MM.1S (cell line): ENCODE data around the gene ADAP1.

ENCODE experiments used
- DNase-seq: peaks from one replicate; pipeline ENCODE4 v3.0.0-alpha.2; 2015
- H2AFZ ChIP-seq: fragments of 300-600 bp; sonication (generic); 2 replicates; pipeline ENCODE4 v1.6.0; 2016; ENCODE audit warnings: antibody characterized with exemption, low read length
- H3F3A ChIP-seq: fragments of 300-600 bp; sonication (generic); 2 replicates; pipeline ENCODE4 v1.6.1; 2016; ENCODE audit warnings: mild to moderate bottlenecking, antibody characterized with exemption, low read length, moderate library complexity, mixed read lengths; ENCODE audit not compliant: insufficient read depth
- H3K27ac ChIP-seq: fragments of 300-600 bp; sonication (generic); 2 replicates; pipeline ENCODE4 v1.5.1; 2016; ENCODE audit warnings: mild to moderate bottlenecking, low read length
- H3K27me3 ChIP-seq: fragments of 300-600 bp; sonication (generic); replicated peaks from 2 replicates; pipeline ENCODE4 v1.6.0; 2016; ENCODE audit warnings: low read length; ENCODE audit not compliant: insufficient read depth
- H3K36me3 ChIP-seq: fragments of 300-600 bp; sonication (generic); replicated peaks from 2 replicates; pipeline ENCODE4 v1.6.1; 2016; ENCODE audit warnings: mild to moderate bottlenecking, low read length, mixed read lengths; ENCODE audit not compliant: insufficient read depth
- H3K4me1 ChIP-seq: fragments of 300-600 bp; sonication (generic); 2 replicates; pipeline ENCODE4 v1.6.1; 2016; ENCODE audit warnings: low read length, mixed read lengths
- H3K4me2 ChIP-seq: fragments of 300-600 bp; sonication (generic); 2 replicates; pipeline ENCODE4 v1.6.0; 2016; ENCODE audit warnings: low read depth, low read length
- H3K4me3 ChIP-seq: fragments of 300-600 bp; sonication (generic); 2 replicates; pipeline ENCODE4 v1.5.1; 2016; ENCODE audit warnings: low read length, mixed read lengths
- H3K79me2 ChIP-seq: fragments of 300-600 bp; sonication (generic); 2 replicates; pipeline ENCODE4 v1.6.1; 2016; ENCODE audit warnings: mixed run types, low read length, mixed read lengths
- H3K9ac ChIP-seq: fragments of 300-600 bp; sonication (generic); 2 replicates; pipeline ENCODE4 v1.6.1; 2016; ENCODE audit warnings: low read length, mixed read lengths
- H3K9me2 ChIP-seq: fragments of 300-600 bp; sonication (generic); replicated peaks from 2 replicates; pipeline ENCODE4 v1.6.1; 2016; ENCODE audit warnings: mild to moderate bottlenecking, low read length, mixed read lengths; ENCODE audit not compliant: insufficient read depth
- H3K9me3 ChIP-seq: fragments of 300-600 bp; sonication (generic); replicated peaks from 2 replicates; pipeline ENCODE4 v1.6.1; 2016; ENCODE audit warnings: mild to moderate bottlenecking, low read length, mixed read lengths; ENCODE audit not compliant: insufficient read depth
- H4K20me1 ChIP-seq: fragments of 300-600 bp; sonication (generic); 2 replicates; pipeline ENCODE4 v1.6.1; 2016; ENCODE audit warnings: mild to moderate bottlenecking, low read length, moderate library complexity, mixed read lengths; ENCODE audit not compliant: insufficient read depth
- CTCF ChIP-seq: fragments of 300-600 bp; sonication (generic); IDR thresholded peaks from 2 replicates; pipeline ENCODE4 v1.5.1; 2016; ENCODE audit warnings: antibody characterized with exemption, low read length, mixed read lengths
- EZH2 ChIP-seq: fragments of 300-600 bp; sonication (generic); optimal IDR thresholded peaks from 2 replicates; pipeline ENCODE3; 2017; ENCODE audit warnings: low read depth, mild to moderate bottlenecking, antibody characterized with exemption, low read length, mixed read lengths
- EZH2phosphoT487 ChIP-seq: fragments of 300-600 bp; sonication (generic); IDR thresholded peaks from 2 replicates; pipeline ENCODE4 v1.6.1; 2018; ENCODE audit warnings: antibody characterized with exemption, low read length

Gene ADAP1

GRCh38 chr7:977326-978048 lies 23.0 kb upstream of the ADAP1 start:
- Histone ChIP-seq H3K4me2 (no peak overlapping the region), H4K20me1 (peaks cover 6% of the 10 kb centered on the region; the same call in 1 of the 2 replicates), H3K4me1 (no peaks in the 10 kb centered on the region), H3K27ac (no peak overlapping the region), H3K9me2 (no peaks in the 10 kb centered on the region), H3K36me3 (0 out of 2 replicates have a peak, but pooled peaks cover 7% of the 10 kb centered on the region), H2AFZ (no peak overlapping the region), H3K27me3 (peaks cover 45% of the 10 kb centered on the region), H3K9ac (no peak overlapping the region), H3K79me2 (peaks cover 29% of the 10 kb centered on the region), H3K4me3 (no peak overlapping the region), H3K9me3 (no peaks in the 10 kb centered on the region), H3F3A (peaks cover 5% of the 10 kb centered on the region; the same call in 1 of the 2 replicates)
- no peak for DNase-seq
- TF ChIP-seq EZH2 (no peak), CTCF (no peak), EZH2phosphoT487 (no peak)

- Histone ChIP-seq H4K20me1 (peaks cover 6% of the 10 kb centered on the region; the same call in 1 of the 2 replicates), H3K27ac (no peak overlapping the region), H3K36me3 (0 out of 2 replicates have a peak, but pooled peaks cover 10% of the 10 kb centered on the region), H3K9me3 (no peaks in the 10 kb centered on the region), H3K9me2 (no peaks in the 10 kb centered on the region), H3K4me3 (no peak overlapping the region), H3F3A (peaks cover 5% of the 10 kb centered on the region; the same call in 1 of the 2 replicates), H3K4me2 (no peak overlapping the region), H3K27me3 (peaks cover 39% of the 10 kb centered on the region), H3K79me2 (peaks cover 34% of the 10 kb centered on the region), H2AFZ (no peak overlapping the region), H3K4me1 (no peaks in the 10 kb centered on the region), H3K9ac (no peak overlapping the region)
- DNase-seq: no peak
- TF ChIP-seq EZH2phosphoT487: no peak
- no peak for TF ChIP-seq CTCF
- TF ChIP-seq EZH2: no peak
Measured at GRCh38 chr7:976901-977325, 22.4 kb upstream of the ADAP1 start.

GRCh38 chr7:975702-976473 lies 21.4 kb upstream of the ADAP1 start:
- Histone ChIP-seq H4K20me1 (peaks cover 6% of the 10 kb centered on the region; the same call in 1 of the 2 replicates), H3K4me2 (peak overlapping the region; percentile 54; the same call in 1 of the 2 replicates), H3K36me3 (0 out of 2 replicates have a peak, but pooled peaks cover 10% of the 10 kb centered on the region), H3K9me3 (no peaks in the 10 kb centered on the region), H3K4me3 (peak overlapping the region; percentile 99), H3K27ac (no peak overlapping the region), H3K27me3 (peaks cover 35% of the 10 kb centered on the region), H3F3A (peaks cover 5% of the 10 kb centered on the region; the same call in 1 of the 2 replicates), H3K9ac (no peak overlapping the region), H2AFZ (0 out of 2 replicates have a peak overlapping the region, but pooled peaks have one; percentile 56), H3K4me1 (no peaks in the 10 kb centered on the region), H3K79me2 (peaks cover 44% of the 10 kb centered on the region), H3K9me2 (no peaks in the 10 kb centered on the region)
- no peak for TF ChIP-seq EZH2
- no peak for DNase-seq
